ENCODE measurements around the gene BEND4. TPM values are rescaled to one million over a fixed set of nuclear protein-coding genes. Genes with fewer than 3 reads are reported as not detected.

Gene BEND4
- total RNA-seq, 2 donors from 2014 or later: 11.6 to 13.4 TPM

DNA sequence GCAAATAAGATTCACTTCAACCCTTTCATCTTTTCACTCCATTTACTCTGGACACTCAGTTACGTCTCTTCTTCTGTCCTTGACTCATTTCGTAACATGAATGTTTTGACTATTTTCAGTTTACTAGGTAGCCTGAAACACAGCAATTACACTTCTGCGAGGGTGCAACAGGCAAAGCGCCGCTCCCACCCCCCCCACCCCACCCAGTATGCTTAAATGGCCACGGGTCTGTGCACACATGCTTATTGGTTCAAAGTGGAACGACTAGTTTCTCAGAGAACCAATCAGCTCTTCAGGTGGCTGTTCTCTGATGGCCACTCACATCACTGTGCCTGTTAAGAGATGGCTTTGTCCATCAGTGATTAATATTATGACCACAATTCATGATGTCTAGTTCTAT is 3.5 kb downstream of the BEND4 start:
- no peaks in the 10 kb centered on the region for H3K9me3 ChIP-seq (ENCODE audit: control insufficient read depth, low read length)
- no peak overlapping the region for H3K27ac Mint-ChIP-seq
- no peak overlapping the region for H3K27ac ChIP-seq (ENCODE audit: low read depth, low read length)
- peaks cover 38% of the 10 kb centered on the region for H3K27me3 Mint-ChIP-seq (ENCODE audit: insufficient read depth)
- peaks cover 46% of the 10 kb centered on the region for H3K27me3 ChIP-seq (ENCODE audit: control insufficient read depth, insufficient read depth, low read length, poor library complexity, severe bottlenecking)
- no peak for DNase-seq
- TF ChIP-seq, protein P1, sequence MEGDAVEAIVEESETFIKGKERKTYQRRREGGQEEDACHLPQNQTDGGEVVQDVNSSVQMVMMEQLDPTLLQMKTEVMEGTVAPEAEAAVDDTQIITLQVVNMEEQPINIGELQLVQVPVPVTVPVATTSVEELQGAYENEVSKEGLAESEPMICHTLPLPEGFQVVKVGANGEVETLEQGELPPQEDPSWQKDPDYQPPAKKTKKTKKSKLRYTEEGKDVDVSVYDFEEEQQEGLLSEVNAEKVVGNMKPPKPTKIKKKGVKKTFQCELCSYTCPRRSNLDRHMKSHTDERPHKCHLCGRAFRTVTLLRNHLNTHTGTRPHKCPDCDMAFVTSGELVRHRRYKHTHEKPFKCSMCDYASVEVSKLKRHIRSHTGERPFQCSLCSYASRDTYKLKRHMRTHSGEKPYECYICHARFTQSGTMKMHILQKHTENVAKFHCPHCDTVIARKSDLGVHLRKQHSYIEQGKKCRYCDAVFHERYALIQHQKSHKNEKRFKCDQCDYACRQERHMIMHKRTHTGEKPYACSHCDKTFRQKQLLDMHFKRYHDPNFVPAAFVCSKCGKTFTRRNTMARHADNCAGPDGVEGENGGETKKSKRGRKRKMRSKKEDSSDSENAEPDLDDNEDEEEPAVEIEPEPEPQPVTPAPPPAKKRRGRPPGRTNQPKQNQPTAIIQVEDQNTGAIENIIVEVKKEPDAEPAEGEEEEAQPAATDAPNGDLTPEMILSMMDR (conservative IDR thresholded peaks at IDR 0.05): no peak
- no peak overlapping the region for H3K9ac ChIP-seq (ENCODE audit: extremely low read depth, low read length, poor library complexity, severe bottlenecking)
- H3K36me3 Mint-ChIP-seq (ENCODE audit: low read depth): no peaks in the 10 kb centered on the region
- no peaks in the 10 kb centered on the region for H3K9me3 Mint-ChIP-seq
- H3K4me1 Mint-ChIP-seq: peaks cover 2% of the 10 kb centered on the region
- no peaks in the 10 kb centered on the region for H3K4me1 ChIP-seq (ENCODE audit: control insufficient read depth, insufficient read depth, low read length)
- no peaks in the 10 kb centered on the region for H3K36me3 ChIP-seq (ENCODE audit: control insufficient read depth, insufficient read depth, low read length)
- no peak overlapping the region for H3K4me3 Mint-ChIP-seq
- WGBS, 2 experiments (ENCODE audit: insufficient coverage in 1 of 2, insufficient read length in 1 of 2): 79 to 90% methylated on average over 5 to 7 of the region's 7 CpGs
- no peak overlapping the region for H3K4me3 ChIP-seq (ENCODE audit: low read length)

DNA sequence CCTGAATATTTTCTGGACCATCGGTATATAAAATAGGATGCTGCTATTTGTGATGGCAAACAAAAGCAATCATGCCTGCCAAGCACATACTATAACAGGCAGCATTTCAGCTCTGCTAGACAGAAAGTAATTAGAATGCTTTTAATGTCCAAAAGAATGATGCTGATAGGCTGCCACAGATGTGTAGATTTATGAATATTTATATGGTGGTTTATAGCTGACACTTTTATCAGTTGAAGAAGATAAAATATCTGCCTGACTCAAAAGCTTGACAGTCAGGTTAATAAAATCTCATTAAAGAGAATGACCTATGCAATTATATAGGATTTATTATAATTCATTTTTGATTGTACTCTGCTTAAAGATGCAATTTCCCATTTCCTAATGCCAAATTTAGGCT is 4.0 kb downstream of the BEND4 start:
- no peak overlapping the region for H3K27ac ChIP-seq (ENCODE audit: low read depth, low read length)
- H3K4me1 ChIP-seq (ENCODE audit: control insufficient read depth, insufficient read depth, low read length): no peaks in the 10 kb centered on the region
- whole genome bisulfite sequencing, 2 experiments (ENCODE audit: insufficient coverage in 1 of 2, insufficient read length in 1 of 2): 80 to 100% methylated on average over 1 of the region's 1 CpG
- peaks cover 2% of the 10 kb centered on the region for H3K4me1 Mint-ChIP-seq
- no peak overlapping the region for H3K27ac Mint-ChIP-seq
- no peaks in the 10 kb centered on the region for H3K36me3 ChIP-seq (ENCODE audit: control insufficient read depth, insufficient read depth, low read length)
- no peak overlapping the region for H3K9ac ChIP-seq (ENCODE audit: extremely low read depth, low read length, poor library complexity, severe bottlenecking)
- H3K9me3 Mint-ChIP-seq: no peaks in the 10 kb centered on the region
- H3K9me3 ChIP-seq (ENCODE audit: control insufficient read depth, low read length): no peaks in the 10 kb centered on the region
- TF ChIP-seq, protein P1 (conservative IDR thresholded peaks at IDR 0.05): no peak
- H3K27me3 ChIP-seq (ENCODE audit: control insufficient read depth, insufficient read depth, low read length, poor library complexity, severe bottlenecking): peaks cover 40% of the 10 kb centered on the region
- peaks cover 1% of the 10 kb centered on the region for H3K36me3 Mint-ChIP-seq (ENCODE audit: low read depth)
- no peak overlapping the region for H3K4me3 Mint-ChIP-seq
- peaks cover 32% of the 10 kb centered on the region for H3K27me3 Mint-ChIP-seq (ENCODE audit: insufficient read depth)
- no peak overlapping the region for H3K4me3 ChIP-seq (ENCODE audit: low read length)
- no peak for DNase-seq

DNA sequence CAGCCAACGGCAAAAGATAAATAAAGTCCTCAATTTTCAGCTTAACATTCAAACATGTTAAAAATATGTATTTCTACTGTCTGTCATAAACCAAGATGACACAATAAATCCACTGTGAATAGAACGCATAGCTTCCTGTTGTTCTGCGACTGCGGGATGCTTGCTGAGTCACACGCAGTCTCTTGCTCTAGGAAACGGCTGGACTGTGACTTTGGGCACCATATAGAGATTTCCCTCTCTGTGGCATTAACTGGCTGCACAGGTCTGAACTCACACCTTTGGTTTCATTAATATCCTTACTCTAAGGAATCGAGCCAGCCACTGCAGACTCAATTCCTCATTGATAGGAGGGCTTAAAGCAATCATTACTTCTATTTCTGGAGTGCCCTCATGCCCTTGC is 8.4 kb downstream of the BEND4 start:
- TF ChIP-seq, protein P1 (conservative IDR thresholded peaks at IDR 0.05): no peak
- H3K27ac ChIP-seq (ENCODE audit: low read depth, low read length): no peak overlapping the region
- Mint-ChIP-seq H3K27ac (no peak overlapping the region), H3K9me3 (no peaks in the 10 kb centered on the region), H3K36me3 (ENCODE audit: low read depth) (peaks cover 17% of the 10 kb centered on the region), H3K27me3 (ENCODE audit: insufficient read depth) (no peaks in the 10 kb centered on the region), H3K4me3 (no peak overlapping the region), H3K4me1 (no peaks in the 10 kb centered on the region)
- DNase-seq: no peak
- no peaks in the 10 kb centered on the region for H3K4me1 ChIP-seq (ENCODE audit: control insufficient read depth, insufficient read depth, low read length)
- peaks cover 7% of the 10 kb centered on the region for H3K27me3 ChIP-seq (ENCODE audit: control insufficient read depth, insufficient read depth, low read length, poor library complexity, severe bottlenecking)
- 92 to 95% methylated on average over 5 to 7 of the region's 7 CpGs for WGBS, 2 experiments (ENCODE audit: insufficient coverage in 1 of 2, insufficient read length in 1 of 2)
- H3K9me3 ChIP-seq (ENCODE audit: control insufficient read depth, low read length): no peaks in the 10 kb centered on the region
- H3K9ac ChIP-seq (ENCODE audit: extremely low read depth, low read length, poor library complexity, severe bottlenecking): no peak overlapping the region
- H3K36me3 ChIP-seq (ENCODE audit: control insufficient read depth, insufficient read depth, low read length): no peaks in the 10 kb centered on the region
- no peak overlapping the region for H3K4me3 ChIP-seq (ENCODE audit: low read length)

Measured in endodermal cell (in vitro differentiated cells).